GM19025 (cell line): Measurements from ENCODE around the gene ARSI.

ENCODE experiments used
- ATAC-seq: cut with Tn5 transposase; IDR thresholded peaks from one replicate; pipeline ENCODE4 v1.9.1; 2021; ENCODE audit warnings: mild to moderate bottlenecking, low read depth, moderate library complexity; ENCODE audit not compliant: unreplicated experiment

The ARSI gene

GRCh38 chr5:150295741-150296486, 6.8 kb downstream of the ARSI start:
- no peak for ATAC-seq

GRCh38 chr5:150295172-150295634, 7.5 kb downstream of the ARSI start:
- ATAC-seq: no peak

- no peak for ATAC-seq
These were observed 8.1 kb downstream of the ARSI start for GRCh38 chr5:150294551-150295071.

- no peak for ATAC-seq
These were observed 9.4 kb downstream of the ARSI start for GRCh38 chr5:150293091-150293941.

- no peak for ATAC-seq
These were observed 11.0 kb downstream of the ARSI start for GRCh38 chr5:150291388-150292385.

- no peak for ATAC-seq
These were observed 12.9 kb downstream of the ARSI start, which contains the start of gene CAMK2A for GRCh38 chr5:150289551-150290390. Gene CAMK2A (minus strand): TSS chr5:150289773. CDS start chr5:150289625, 148 bp downstream.

GRCh38 chr5:150288791-150289190, 13.9 kb downstream of the ARSI start:
- no peak for ATAC-seq

- ATAC-seq: no peak
These were observed 14.3 kb downstream of the ARSI start for GRCh38 chr5:150288361-150288760.

GRCh38 chr5:150286820-150287219, 15.9 kb downstream of the ARSI start:
- ATAC-seq: no peak

- no peak for ATAC-seq
These were observed 17.6 kb downstream of the ARSI start for GRCh38 chr5:150285114-150285513.

- no peak for ATAC-seq
These were observed 18.4 kb downstream of the ARSI start for GRCh38 chr5:150284311-150284710.

- no peak for ATAC-seq
These were observed 18.8 kb downstream of the ARSI start for GRCh38 chr5:150283904-150284303.

GRCh38 chr5:150281987-150282386, 20.7 kb downstream of the ARSI start:
- ATAC-seq: no peak

- no peak for ATAC-seq
These were observed 23.2 kb downstream of the ARSI start for GRCh38 chr5:150279330-150280020.

GRCh38 chr5:150278916-150279315, 23.8 kb downstream of the ARSI start:
- ATAC-seq: no peak

GRCh38 chr5:150278046-150278730, 24.5 kb downstream of the ARSI start:
- ATAC-seq: no peak

GRCh38 chr5:150277043-150277442, 25.7 kb downstream of the ARSI start:
- no peak for ATAC-seq

- no peak for ATAC-seq
These were observed 27.9 kb downstream of the ARSI start for GRCh38 chr5:150274811-150275210.
